Left ventricle myocardium inferior (tissue), 1 donor: ENCODE data around the gene ALKBH5. TPM values are rescaled to one million over a fixed set of nuclear protein-coding genes. Genes with fewer than 3 reads are reported as not detected.

Experiments
- DNase-seq: peaks from one replicate; pipeline ENCODE4 v3.0.0-alpha.2; 2020
- H3K27ac ChIP-seq: fragments of 200-600 bp; replicated peaks from 2 replicates; pipeline ENCODE4 v1.8.0; 2021
- H3K27me3 ChIP-seq: fragments of 200-600 bp; 2 replicates; pipeline ENCODE4 v1.8.0; 2021; ENCODE audit warnings: low read depth
- H3K36me3 ChIP-seq: fragments of 200-600 bp; 2 replicates; pipeline ENCODE4 v1.8.0; 2021
- H3K4me1 ChIP-seq: fragments of 200-600 bp; 2 replicates; pipeline ENCODE4 v1.8.0; 2021
- H3K4me3 ChIP-seq: fragments of 200-600 bp; 2 replicates; pipeline ENCODE4 v1.8.0; 2021; ENCODE audit warnings: mild to moderate bottlenecking, moderate library complexity
- H3K9me3 ChIP-seq: fragments of 200-600 bp; replicated peaks from 2 replicates; pipeline ENCODE4 v1.8.0; 2021
- CTCF ChIP-seq: fragments of 200-600 bp; IDR thresholded peaks from 2 replicates; pipeline ENCODE4 v1.8.0; 2021; ENCODE audit warnings: antibody characterized with exemption, mild to moderate bottlenecking, borderline replicate concordance
- intact Hi-C: fragments of 100-400 bp; cut with micrococcal nuclease; formaldehyde crosslinking; loops from one replicate; pipeline ENCODE4 v1.11.0; 2022
- total RNA-seq: library from RNA; stranded (reverse); fragmentation: NEBNext Ultra II Directional; extraction: Animal tissue kit (Norgen Biotek cat#: 25700); gene quantifications from one replicate; pipeline ENCODE4 v1.2.1, GENCODE V29; 2021
- donor health status: DM: no; HTN: yes; CAD: no; lungs with severe emphysema.

The ALKBH5 gene
- total RNA-seq, 1 donor from 2014 or later, result 179 TPM

GRCh38 chr17:18158022-18158600 is 25.5 kb upstream of the ALKBH5 start:
- no peak for TF ChIP-seq CTCF
- H3K27ac ChIP-seq, result peak overlapping the region; percentile 64

GRCh38 chr17:18159551-18160120 is 24.0 kb upstream of the ALKBH5 start:
- H3K27ac ChIP-seq, result no peak overlapping the region
- no peak overlapping the region for H3K4me3 ChIP-seq
- no peaks in the 10 kb centered on the region for H3K36me3 ChIP-seq
- no peaks in the 10 kb centered on the region for H3K27me3 ChIP-seq
- H3K4me1 ChIP-seq, result peaks cover 8% of the 10 kb centered on the region
- no peaks in the 10 kb centered on the region for H3K9me3 ChIP-seq
- intact Hi-C loops, result no loop called here
- no peak for DNase-seq
- no peak for TF ChIP-seq CTCF

More at GRCh38 chr17:18158022-18158600, 25.5 kb upstream of the ALKBH5 start:
- peaks cover 17% of the 10 kb centered on the region for H3K4me1 ChIP-seq
- H3K36me3 ChIP-seq, result no peaks in the 10 kb centered on the region
- intact Hi-C loops, result no loop called here
- peak; percentile 93 for DNase-seq
- H3K4me3 ChIP-seq, result peak overlapping the region; percentile 66
- H3K9me3 ChIP-seq, result no peaks in the 10 kb centered on the region
- H3K27me3 ChIP-seq, result no peaks in the 10 kb centered on the region

GRCh38 chr17:18160128-18160856 is 23.3 kb upstream of the ALKBH5 start:
- no peak for DNase-seq
- H3K4me1 ChIP-seq, result peaks cover 8% of the 10 kb centered on the region
- no peak overlapping the region for H3K4me3 ChIP-seq
- H3K9me3 ChIP-seq, result no peaks in the 10 kb centered on the region
- intact Hi-C loops, result no loop called here
- TF ChIP-seq CTCF, result no peak
- H3K36me3 ChIP-seq, result no peaks in the 10 kb centered on the region
- no peaks in the 10 kb centered on the region for H3K27me3 ChIP-seq
- H3K27ac ChIP-seq, result no peak overlapping the region

- Histone ChIP-seq H3K4me3 (no peak overlapping the region), H3K4me1 (peaks cover 8% of the 10 kb centered on the region), H3K9me3 (no peaks in the 10 kb centered on the region), H3K36me3 (no peaks in the 10 kb centered on the region), H3K27me3 (no peaks in the 10 kb centered on the region), H3K27ac (no peak overlapping the region)
- no peak for TF ChIP-seq CTCF
- intact Hi-C loops, result no loop called here
- no peak for DNase-seq
Measured at GRCh38 chr17:18161207-18162145, 22.2 kb upstream of the ALKBH5 start.

- Histone ChIP-seq H3K4me3 (no peak overlapping the region), H3K27ac (no peak overlapping the region), H3K4me1 (peaks cover 5% of the 10 kb centered on the region), H3K36me3 (no peaks in the 10 kb centered on the region), H3K27me3 (no peaks in the 10 kb centered on the region), H3K9me3 (peaks cover 5% of the 10 kb centered on the region)
- intact Hi-C loops, result no loop called here
- no peak for TF ChIP-seq CTCF
- no peak for DNase-seq
Measured at GRCh38 chr17:18163547-18163946, 20.1 kb upstream of the ALKBH5 start.
